Measurements from ENCODE around the gene POLR3C.
"Not testable (repeated sequence)": the region's sequence is repeated elsewhere in the genome, so short reads cannot be mapped to it uniquely, and the experiment has no call there.

- TF ChIP-seq CTCF (conservative IDR thresholded peaks at IDR 0.05 in 1 of 2, IDR thresholded peaks at IDR 0.05 in 1 of 2; ENCODE audit: low read depth in 1 of 2, low read length in 2 of 2); EZH2 (IDR thresholded peaks at IDR 0.05; ENCODE audit: low read length, missing control alignments): not testable (repeated sequence)
Observed at GRCh38 chr1:145812977-145813810, 10.8 kb upstream of the POLR3C start.

Data from fibroblast of lung (primary cell).